OCI-LY7 (cell line): ENCODE measurements around the gene RP9. TPM values are rescaled to one million over a fixed set of nuclear protein-coding genes. Genes with fewer than 3 reads are reported as not detected.

Experiments used
- BruUV-seq: library from RNA; stranded (reverse); fragments of 400-500 nt; replicated peaks from 2 replicates; lab custom pipeline; 2021; lab: Mats Ljungman, UMichigan
- CTCF ChIA-PET: fragments of 300-600 bp; sonication (Branson Sonifier 250); formaldehyde crosslinking; loops from one replicate; lab custom pipeline; 2022; ENCODE audit warnings: antibody characterized with exemption; ENCODE audit not compliant: unreplicated experiment; lab: Charles Lee
- POLR2A ChIA-PET: fragments of 300-600 bp; sonication (Branson Sonifier 250); formaldehyde crosslinking; loops from one replicate; lab custom pipeline; 2022; ENCODE audit warnings: antibody characterized with exemption; lab: Charles Lee
- DNase-seq: peaks from one replicate; pipeline ENCODE4 v3.0.0-alpha.2; 2015; ENCODE audit warnings: low spot score
- H2AFZ ChIP-seq: fragments of 200-600 bp; sonication (generic), shearing (Covaris generic); 2 replicates; pipeline ENCODE4 v1.6.1; 2014; ENCODE audit warnings: mild to moderate bottlenecking, antibody characterized with exemption, low read length, moderate library complexity
- H3K27ac ChIP-seq: fragments of 200-600 bp; sonication (generic); 2 replicates; pipeline ENCODE4 v1.5.1; 2014; ENCODE audit warnings: mixed run types, low read depth, mild to moderate bottlenecking, moderate library complexity, low read length, inconsistent platforms; ENCODE audit not compliant: poor library complexity, severe bottlenecking
- H3K36me3 ChIP-seq: fragments of 200-600 bp; sonication (generic); 2 replicates; pipeline ENCODE4 v1.6.1; 2014; ENCODE audit warnings: mild to moderate bottlenecking, antibody characterized with exemption, low read length, moderate library complexity, mixed read lengths; ENCODE audit not compliant: insufficient read depth
- H3K4me1 ChIP-seq: fragments of 200-600 bp; sonication (generic); 2 replicates; pipeline ENCODE4 v1.5.1; 2014; ENCODE audit warnings: mild to moderate bottlenecking, low read length; ENCODE audit not compliant: insufficient read depth, poor library complexity, severe bottlenecking
- H3K4me2 ChIP-seq: fragments of 200-600 bp; sonication (generic); 2 replicates; pipeline ENCODE4 v1.6.1; 2014; ENCODE audit warnings: mild to moderate bottlenecking, low read length
- H3K4me3 ChIP-seq: fragments of 200-600 bp; sonication (generic); 2 replicates; pipeline ENCODE4 v1.5.1; 2014; ENCODE audit warnings: mild to moderate bottlenecking, low read depth, low read length; ENCODE audit not compliant: poor library complexity, severe bottlenecking
- H3K79me2 ChIP-seq: fragments of 200-600 bp; sonication (generic); 2 replicates; pipeline ENCODE4 v1.6.1; 2016; ENCODE audit warnings: low read depth, mild to moderate bottlenecking, low read length, moderate library complexity, mixed read lengths; ENCODE audit not compliant: insufficient read depth
- H3K9me2 ChIP-seq: fragments of 200-600 bp; sonication (generic); 2 replicates; pipeline ENCODE4 v1.6.1; 2016; ENCODE audit warnings: mild to moderate bottlenecking, low read length, mixed read lengths; ENCODE audit not compliant: insufficient read depth
- H3K9me3 ChIP-seq: fragments of 200-600 bp; sonication (generic); 2 replicates; pipeline ENCODE4 v1.6.1; 2014; ENCODE audit warnings: mild to moderate bottlenecking, mixed run types, low read length, mixed read lengths
- H4K20me1 ChIP-seq: fragments of 200-600 bp; sonication (generic); 2 replicates; pipeline ENCODE4 v1.6.1; 2014; ENCODE audit warnings: mild to moderate bottlenecking, antibody characterized with exemption, low read length, moderate library complexity, mixed read lengths; ENCODE audit not compliant: insufficient read depth
- EZH2phosphoT487 ChIP-seq: fragments of 200-600 bp; sonication (generic); IDR thresholded peaks from 2 replicates; pipeline ENCODE4 v1.6.1; 2018; ENCODE audit warnings: low read depth, borderline replicate concordance, mild to moderate bottlenecking, mixed run types, antibody characterized with exemption, low read length, moderate library complexity, mixed read lengths
- intact Hi-C: fragments of 100-400 bp; cut with micrococcal nuclease; formaldehyde crosslinking; loops from one replicate; pipeline ENCODE4 v1.10.0; 2022; ENCODE audit not compliant: unreplicated experiment
- total RNA-seq, 2 experiments: library from RNA; depleted of rRNA in 1 of 2; stranded (reverse); fragments of >200 nt in 1 of 2; shearing (Covaris generic) in 1 of 2; gene quantifications; 2 replicates each; pipeline ENCODE4 v1.2.3, GENCODE V29; 2014 to 2022
- TF ChIP-seq, protein P1 (sequence below): fragments of 200-600 bp; sonication (generic); conservative IDR thresholded peaks from 2 replicates; pipeline ENCODE4 v1.5.1; 2014; ENCODE audit warnings: mild to moderate bottlenecking, antibody characterized with exemption, low read length, moderate library complexity, mixed read lengths

Gene RP9
- total RNA-seq, 2 experiments from 2014 or later, result 22.0 to 23.3 TPM

DNA sequence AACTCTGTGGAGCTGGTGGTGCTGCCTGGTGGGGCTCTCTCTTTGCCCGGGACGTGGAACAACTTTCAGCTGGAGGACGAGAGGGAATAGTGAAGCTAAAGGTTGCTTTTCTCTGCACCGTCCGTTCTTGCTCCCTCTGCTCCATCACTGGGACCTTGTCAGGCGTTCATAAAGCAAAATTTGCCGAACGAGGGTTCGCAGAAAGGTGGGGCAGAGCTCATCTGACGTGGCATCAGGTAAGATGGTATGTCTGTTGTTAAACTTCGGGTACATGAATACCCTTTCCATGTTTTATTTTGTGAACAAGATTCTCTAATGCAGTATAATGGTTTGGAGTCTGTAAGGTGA, 20.6 kb upstream of the RP9 start:
- no peaks in the 10 kb centered on the region for H3K9me3 ChIP-seq
- no TSS peak for BruUV-seq
- intact Hi-C loops, result loop anchor here (1.0 kb wide), 1 partner anchor 20 kb away; the partner anchor contains the start of gene RP9
- H2AFZ ChIP-seq, result peak overlapping the region; percentile 96
- POLR2A ChIA-PET, result interaction anchor here (0.8 to 1.5 kb wide), 2 partner anchors 20 kb away, joined by 4 to 5 read pairs; no protein-coding TSS in a partner anchor
- peak; percentile 3 for DNase-seq
- no peaks in the 10 kb centered on the region for H4K20me1 ChIP-seq
- CTCF ChIA-PET, result no interaction called here
- H3K4me2 ChIP-seq, result peak overlapping the region; percentile 91
- no peak overlapping the region for H3K27ac ChIP-seq
- H3K4me1 ChIP-seq, result peaks cover 17% of the 10 kb centered on the region
- H3K9me2 ChIP-seq, result no peaks in the 10 kb centered on the region
- TF ChIP-seq, protein P1, sequence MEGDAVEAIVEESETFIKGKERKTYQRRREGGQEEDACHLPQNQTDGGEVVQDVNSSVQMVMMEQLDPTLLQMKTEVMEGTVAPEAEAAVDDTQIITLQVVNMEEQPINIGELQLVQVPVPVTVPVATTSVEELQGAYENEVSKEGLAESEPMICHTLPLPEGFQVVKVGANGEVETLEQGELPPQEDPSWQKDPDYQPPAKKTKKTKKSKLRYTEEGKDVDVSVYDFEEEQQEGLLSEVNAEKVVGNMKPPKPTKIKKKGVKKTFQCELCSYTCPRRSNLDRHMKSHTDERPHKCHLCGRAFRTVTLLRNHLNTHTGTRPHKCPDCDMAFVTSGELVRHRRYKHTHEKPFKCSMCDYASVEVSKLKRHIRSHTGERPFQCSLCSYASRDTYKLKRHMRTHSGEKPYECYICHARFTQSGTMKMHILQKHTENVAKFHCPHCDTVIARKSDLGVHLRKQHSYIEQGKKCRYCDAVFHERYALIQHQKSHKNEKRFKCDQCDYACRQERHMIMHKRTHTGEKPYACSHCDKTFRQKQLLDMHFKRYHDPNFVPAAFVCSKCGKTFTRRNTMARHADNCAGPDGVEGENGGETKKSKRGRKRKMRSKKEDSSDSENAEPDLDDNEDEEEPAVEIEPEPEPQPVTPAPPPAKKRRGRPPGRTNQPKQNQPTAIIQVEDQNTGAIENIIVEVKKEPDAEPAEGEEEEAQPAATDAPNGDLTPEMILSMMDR, result no peak
- no peak for TF ChIP-seq EZH2phosphoT487
- H3K36me3 ChIP-seq, result no peaks in the 10 kb centered on the region
- H3K79me2 ChIP-seq, result no peaks in the 10 kb centered on the region
- H3K4me3 ChIP-seq, result peak overlapping the region; percentile 75

DNA sequence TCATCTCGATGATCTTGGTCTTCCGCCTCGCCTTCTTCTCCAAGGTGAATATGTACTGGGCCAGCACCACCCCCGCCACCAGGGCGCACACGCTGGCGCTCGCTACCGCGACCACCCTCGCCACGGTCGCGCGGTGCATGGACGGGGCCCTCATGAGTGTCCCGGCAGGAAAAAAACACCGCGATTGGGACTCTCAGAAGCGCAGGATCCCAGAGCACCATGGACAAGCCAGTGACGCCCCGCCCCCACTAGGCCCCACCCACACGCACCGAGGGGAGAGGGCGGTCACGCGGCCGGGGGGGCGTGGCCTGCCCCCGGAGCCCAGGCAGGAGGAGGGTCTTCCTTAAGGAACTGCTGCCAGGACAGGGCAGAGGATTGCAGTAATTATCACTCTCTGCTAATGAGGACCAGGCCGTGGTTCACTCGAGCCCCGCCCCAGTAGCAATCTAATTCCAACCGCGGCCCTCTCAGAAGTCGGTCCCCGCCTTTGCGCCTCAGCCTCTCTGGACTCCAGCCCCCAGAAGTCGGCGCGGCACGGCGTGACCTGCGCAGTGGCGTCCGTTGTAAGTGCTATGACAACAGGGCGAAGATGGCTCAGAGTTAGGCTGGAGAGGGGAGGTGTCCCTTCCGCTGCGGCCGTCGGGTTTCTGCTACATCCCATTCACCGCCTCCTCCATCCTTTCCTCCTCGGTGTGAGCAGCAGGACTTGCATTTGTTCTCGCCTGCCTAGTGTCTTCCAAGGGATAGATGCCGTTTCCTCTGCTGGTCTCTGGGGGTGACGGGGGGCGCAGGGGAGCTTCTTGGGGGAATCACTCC, 20.0 kb upstream of the RP9 start, which contains the start of gene BBS9:
TSS of gene BBS9 (plus strand) at position 575 of the 816 bp plus-strand sequence. CDS start 16,689 bp downstream, outside the sequence.
- ChIA-PET CTCF (no interaction called here), POLR2A (interaction anchor here (0.8 to 1.5 kb wide), 2 partner anchors 19 to 21 kb away, joined by 4 to 5 read pairs; no protein-coding TSS in a partner anchor)
- DNase-seq, result peak; percentile 94
- H2AFZ ChIP-seq, result peak within 1 kb of the TSS; percentile 96
- no peaks in the 10 kb centered on the region for H3K9me2 ChIP-seq
- no peaks in the 10 kb centered on the region for H3K9me3 ChIP-seq
- peak within 1 kb of the TSS; percentile 91 for H3K4me2 ChIP-seq
- H4K20me1 ChIP-seq, result no peaks in the 10 kb centered on the region
- no peak for TF ChIP-seq EZH2phosphoT487
- TF ChIP-seq, protein P1, result no peak
- no peaks in the 10 kb centered on the region for H3K36me3 ChIP-seq
- H3K27ac ChIP-seq, result peak within 1 kb of the TSS; percentile 26
- H3K79me2 ChIP-seq, result no peaks in the 10 kb centered on the region
- peaks cover 17% of the 10 kb centered on the region for H3K4me1 ChIP-seq
- H3K4me3 ChIP-seq, result peak within 1 kb of the TSS; percentile 75
- intact Hi-C loops, result loop anchor here (1.0 kb wide), 1 partner anchor 20 kb away; the partner anchor contains the start of gene RP9
- BruUV-seq, result no TSS peak

DNA sequence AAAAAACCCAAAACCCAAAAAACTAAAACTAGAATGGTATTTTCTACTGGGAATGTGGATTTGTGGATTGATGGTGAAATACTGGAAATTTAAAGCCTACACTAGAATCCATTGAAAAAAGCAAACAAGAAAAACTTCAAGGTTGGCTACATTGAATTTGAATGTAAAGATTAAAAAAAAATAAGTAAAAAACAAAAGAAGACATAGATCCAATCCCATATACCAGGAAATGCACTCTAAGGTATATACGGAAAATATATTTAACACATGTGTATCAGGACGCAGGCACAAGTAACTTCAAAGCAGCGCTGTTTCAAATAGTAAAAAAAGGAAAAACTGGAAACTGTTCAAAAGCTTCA, 19.4 kb upstream of the RP9 start:
- Histone ChIP-seq H3K27ac (peak overlapping the region; percentile 26), H3K9me3 (no peaks in the 10 kb centered on the region)

More for the DNA sequence above, 19.4 kb upstream of the RP9 start:
- Histone ChIP-seq H2AFZ (peak overlapping the region; percentile 96), H3K4me2 (peak overlapping the region; percentile 91), H3K36me3 (no peaks in the 10 kb centered on the region), H3K79me2 (no peaks in the 10 kb centered on the region), H4K20me1 (no peaks in the 10 kb centered on the region), H3K9me2 (no peaks in the 10 kb centered on the region), H3K4me3 (peak overlapping the region; percentile 75), H3K4me1 (peaks cover 17% of the 10 kb centered on the region)
- ChIA-PET CTCF (no interaction called here), POLR2A (no interaction called here)
- TSS peak; percentile 85 for BruUV-seq
- no peak for TF ChIP-seq EZH2phosphoT487
- TF ChIP-seq, protein P1, result no peak
- intact Hi-C loops, result no loop called here
- no peak for DNase-seq
